GM12878 (cell line): ENCODE results near the gene VAV2. TPM values are rescaled to one million over a fixed set of nuclear protein-coding genes. Genes with fewer than 3 reads are reported as not detected.

ENCODE experiments used
- ATAC-seq: fragments of 200-7000 bp; cut with Tn5 transposase; 3 replicates; pipeline ENCODE4 v1.9.1; 2020; ENCODE audit warnings: mild to moderate bottlenecking, moderate library complexity
- BruUV-seq: library from RNA; stranded (reverse); fragments of 400-500 nt; replicated peaks from 2 replicates; lab custom pipeline; 2021; lab: Mats Ljungman, UMichigan
- CTCF ChIA-PET: fragments of 300-600 bp; sonication (Branson Sonifier 250); formaldehyde crosslinking; extraction: SDS; loops from one replicate; lab custom pipeline; 2021; ENCODE audit warnings: inconsistent platforms; lab: Yijun Ruan, JAX
- POLR2A ChIA-PET: fragments of 350-600 bp; formaldehyde crosslinking; extraction: SDS; loops from one replicate; lab custom pipeline; 2021; ENCODE audit warnings: inconsistent platforms; lab: Charles Lee
- RAD21 ChIA-PET: fragments of 300-600 bp; sonication (Branson Sonifier 250); formaldehyde crosslinking; loops from one replicate; lab custom pipeline; 2023; ENCODE audit warnings: antibody characterized with exemption; ENCODE audit not compliant: unreplicated experiment; lab: Charles Lee
- SMC1A ChIA-PET: fragments of 300-600 bp; sonication (Branson Sonifier 250); formaldehyde crosslinking; loops from one replicate; lab custom pipeline; 2023; ENCODE audit not compliant: unreplicated experiment, uncharacterized antibody; lab: Charles Lee
- DNase-seq: peaks from one replicate; pipeline ENCODE4 v3.0.0-alpha.2; 2011; ENCODE audit warnings: low read depth, low spot score
- FAIRE-seq: peaks from 3 replicates; lab custom pipeline; 2011; peaks lifted over from hg19 to GRCh38; lab: Jason Lieb, UNC
- H2AFZ ChIP-seq: 2 replicates; pipeline ENCODE4 v1.6.0; 2011; ENCODE audit warnings: low read depth, low read length, control low read depth; ENCODE audit not compliant: control insufficient read depth
- H3K27ac ChIP-seq: 2 replicates; pipeline ENCODE4 v1.5.1; 2011; ENCODE audit warnings: control low read depth; ENCODE audit not compliant: control insufficient read depth, insufficient read depth
- H3K27me3 ChIP-seq, 2 experiments: replicated peaks in 1 of 2; 2 replicates each; pipeline versions ENCODE4 v1.6.0 to v1.6.1; 2011; ENCODE audit warnings: low read length in 1 of 2; ENCODE audit not compliant: control insufficient read depth in 2 of 2, insufficient read depth in 2 of 2
- H3K36me3 ChIP-seq, 2 experiments: 2 replicates each; pipeline ENCODE4 v1.5.1; 2011; ENCODE audit warnings: low read length in 1 of 2; ENCODE audit not compliant: control insufficient read depth in 2 of 2, insufficient read depth in 2 of 2
- H3K4me1 ChIP-seq: 2 replicates; pipeline ENCODE4 v1.6.1; 2011; ENCODE audit warnings: mild to moderate bottlenecking, low read length, moderate library complexity, mixed read lengths; ENCODE audit not compliant: control insufficient read depth, insufficient read depth
- H3K4me2 ChIP-seq: 2 replicates; pipeline ENCODE4 v1.6.0; 2011; ENCODE audit warnings: control low read depth; ENCODE audit not compliant: control insufficient read depth, insufficient read depth
- H3K4me3 ChIP-seq: fragments of 200-600 bp; sonication (generic); 2 replicates; pipeline ENCODE4 v1.5.1; 2016
- H3K79me2 ChIP-seq: 2 replicates; pipeline ENCODE4 v1.6.0; 2011; ENCODE audit warnings: low read length; ENCODE audit not compliant: control insufficient read depth, insufficient read depth
- H3K9ac ChIP-seq: 2 replicates; pipeline ENCODE4 v1.8.0; 2011; ENCODE audit warnings: low read length, control low read depth, mixed read lengths; ENCODE audit not compliant: control insufficient read depth, insufficient read depth
- H3K9me3 ChIP-seq: replicated peaks from 3 replicates; pipeline ENCODE4 v1.5.1; 2011; ENCODE audit warnings: mild to moderate bottlenecking, low read length; ENCODE audit not compliant: control insufficient read depth, insufficient read depth
- H4K20me1 ChIP-seq: 2 replicates; pipeline ENCODE4 v1.6.0; 2011; ENCODE audit not compliant: control insufficient read depth, insufficient read depth
- BCL3 ChIP-seq: IDR thresholded peaks from 2 replicates; pipeline ENCODE4 v1.6.1; 2011; ENCODE audit warnings: borderline replicate concordance, low read depth, mild to moderate bottlenecking, moderate library complexity, low read length; ENCODE audit not compliant: insufficient read depth, poor library complexity, severe bottlenecking
- BCLAF1 ChIP-seq: fragments of 450-650 bp; IDR thresholded peaks from 2 replicates; pipeline ENCODE4 v1.6.1; 2017; ENCODE audit warnings: antibody characterized with exemption, mild to moderate bottlenecking, moderate library complexity
- CBFB ChIP-seq: IDR thresholded peaks from 2 replicates; pipeline ENCODE4 v1.6.1; 2016; ENCODE audit warnings: antibody characterized with exemption, low read depth
- CHD2 ChIP-seq: IDR thresholded peaks from 2 replicates; pipeline ENCODE4 v1.6.1; 2011; ENCODE audit warnings: low read depth, low read length, improper control_type of control experiment, borderline replicate concordance
- CUX1 ChIP-seq: IDR thresholded peaks from 2 replicates; pipeline ENCODE4 v1.6.1; 2012; ENCODE audit warnings: improper control_type of control experiment, low read depth, low read length; ENCODE audit not compliant: insufficient replicate concordance
- EED ChIP-seq: sonication (generic); IDR thresholded peaks from 2 replicates; pipeline ENCODE4 v1.6.1; 2016; ENCODE audit warnings: antibody characterized with exemption, low read depth
- FOXM1 ChIP-seq: IDR thresholded peaks from 2 replicates; pipeline ENCODE4 v1.6.1; 2012; ENCODE audit warnings: low read depth, mild to moderate bottlenecking, inconsistent platforms, low read length, moderate library complexity
- IKZF1 ChIP-seq: fragments of 450-650 bp; conservative IDR thresholded peaks from 2 replicates; pipeline ENCODE4 v1.6.1; 2017; ENCODE audit warnings: antibody characterized with exemption, mild to moderate bottlenecking
- MAX ChIP-seq: IDR thresholded peaks from 2 replicates; pipeline ENCODE4 v1.6.1; 2012; ENCODE audit warnings: low read depth, low read length, improper control_type of control experiment
- MEF2A ChIP-seq: IDR thresholded peaks from 2 replicates; pipeline ENCODE4 v1.6.1; 2011; ENCODE audit warnings: low read depth, mild to moderate bottlenecking, low read length, moderate library complexity; ENCODE audit not compliant: insufficient read depth
- PAX5 ChIP-seq: IDR thresholded peaks from 2 replicates; pipeline ENCODE4 v1.6.1; 2011; ENCODE audit warnings: low read depth, low read length, borderline replicate concordance
- RELB ChIP-seq: fragments of 450-650 bp; IDR thresholded peaks from 2 replicates; pipeline ENCODE4 v1.6.1; 2017; ENCODE audit warnings: low read depth, mild to moderate bottlenecking, moderate library complexity
- SPI1 ChIP-seq: IDR thresholded peaks from 2 replicates; pipeline ENCODE4 v1.6.1; 2011; ENCODE audit warnings: low read depth, mild to moderate bottlenecking, low read length, moderate library complexity, borderline replicate concordance; ENCODE audit not compliant: insufficient read depth
- WGBS: methylation state at CpG from one replicate; pipeline ENCODE4 v1.1.6; 2016; ENCODE audit warnings: low lambda C conversion rate; ENCODE audit not compliant: insufficient replicate concordance, insufficient coverage; ENCODE audit errors: missing lambda C conversion rate; 5-methylcytosine and 5-hydroxymethylcytosine counted together
- in situ Hi-C: fragments of 300-500 bp; cut with MboI; formaldehyde crosslinking; loops from 9 replicates; pipeline ENCODE4 v1.14.3; 2018; ENCODE audit warnings: mixed read lengths
- intact Hi-C: fragments of 100-400 bp; cut with micrococcal nuclease; formaldehyde crosslinking; loops from one replicate; pipeline ENCODE4 v1.14.2; 2022; ENCODE audit not compliant: unreplicated experiment
- polyA plus RNA-seq, 11 experiments: library from polyadenylated mRNA; depleted of rRNA in 4 of 11; unstranded in 6 of 11; stranded (reverse) in 5 of 11; fragments of >200 nt; fragmentation: Nextera tagmentation in 4 of 11; fragmentation: Illumina TruSeq in 1 of 11; extraction: Ambion mirVana in 4 of 11; extraction: Trizol in 1 of 11; gene quantifications; 1 replicate in 1 of 11; 2 replicates in 10 of 11; pipeline versions ENCODE4 v1.2.1 to v1.2.3, GENCODE V29; 2011 to 2016; ENCODE audit warnings: inconsistent platforms in 2 of 11, missing spikeins in 2 of 11, low read depth in 1 of 11
- total RNA-seq, 4 experiments: library from RNA; depleted of rRNA in 3 of 4; stranded (reverse); fragments of >200 nt in 3 of 4; fragmentation: Illumina TruSeq in 1 of 4; extraction: Trizol in 1 of 4; gene quantifications; 2 replicates each; pipeline versions ENCODE4 v1.2.1 to v1.2.3, GENCODE V29; 2013 to 2021

The VAV2 gene
- total and polyA plus RNA-seq, 10 of the 15 experiments (the other 5 are each of a cell fraction or from before 2014, with no cell fraction given), result 0.13 to 43.9 (median 16.9) TPM

- DNase-seq (no peak), FAIRE-seq (no peak), ATAC-seq (no peak)
- ChIA-PET RAD21 (no interaction called here), CTCF (no interaction called here), POLR2A (no interaction called here), SMC1A (no interaction called here)
- WGBS, result 98% methylated on average over 17 of the region's 17 CpGs
- no peak overlapping the region for H3K9ac ChIP-seq
- no peaks in the 10 kb centered on the region for H3K79me2 ChIP-seq
- H3K4me2 ChIP-seq, result no peak overlapping the region
- in situ Hi-C loops, result no loop called here
- BruUV-seq, result no TSS peak
- H3K27ac ChIP-seq, result no peak overlapping the region
- intact Hi-C loops, result no loop called here
- H4K20me1 ChIP-seq, result no peaks in the 10 kb centered on the region
- no peak overlapping the region for H2AFZ ChIP-seq
- H3K4me1 ChIP-seq, result no peaks in the 10 kb centered on the region
- no peaks in the 10 kb centered on the region for H3K9me3 ChIP-seq
- no peak overlapping the region for H3K4me3 ChIP-seq
- peaks cover 0 to 18% of the 10 kb centered on the region in 2 experiments; a peak in 3 of 4 replicates for H3K36me3 ChIP-seq
- no peaks in the 10 kb centered on the region for H3K27me3 ChIP-seq
- TF ChIP-seq RELB (no peak), FOXM1 (no peak), BCLAF1 (no peak), CHD2 (no peak), SPI1 (no peak), PAX5 (no peak), BCL3 (no peak), CBFB (no peak), IKZF1 (no peak), EED (no peak), MAX (no peak), CUX1 (no peak), MEF2A (no peak)
Measured at GRCh38 chr9:134040176-134040565, 48.0 kb upstream of the VAV2 start.
